HG02588 (cell line): ENCODE measurements around the gene CHAF1A.
A peak's percentile ranks its signal among the peaks of the same experiment; 100 is the strongest.

ENCODE experiments used
- ATAC-seq: cut with Tn5 transposase; IDR thresholded peaks from one replicate; pipeline ENCODE4 v1.9.1; 2021; ENCODE audit warnings: mild to moderate bottlenecking, moderate library complexity; ENCODE audit not compliant: unreplicated experiment

The CHAF1A gene

GRCh38 chr19:4378886-4379285 is 23.6 kb upstream of the CHAF1A start:
- ATAC-seq = no peak

DNA sequence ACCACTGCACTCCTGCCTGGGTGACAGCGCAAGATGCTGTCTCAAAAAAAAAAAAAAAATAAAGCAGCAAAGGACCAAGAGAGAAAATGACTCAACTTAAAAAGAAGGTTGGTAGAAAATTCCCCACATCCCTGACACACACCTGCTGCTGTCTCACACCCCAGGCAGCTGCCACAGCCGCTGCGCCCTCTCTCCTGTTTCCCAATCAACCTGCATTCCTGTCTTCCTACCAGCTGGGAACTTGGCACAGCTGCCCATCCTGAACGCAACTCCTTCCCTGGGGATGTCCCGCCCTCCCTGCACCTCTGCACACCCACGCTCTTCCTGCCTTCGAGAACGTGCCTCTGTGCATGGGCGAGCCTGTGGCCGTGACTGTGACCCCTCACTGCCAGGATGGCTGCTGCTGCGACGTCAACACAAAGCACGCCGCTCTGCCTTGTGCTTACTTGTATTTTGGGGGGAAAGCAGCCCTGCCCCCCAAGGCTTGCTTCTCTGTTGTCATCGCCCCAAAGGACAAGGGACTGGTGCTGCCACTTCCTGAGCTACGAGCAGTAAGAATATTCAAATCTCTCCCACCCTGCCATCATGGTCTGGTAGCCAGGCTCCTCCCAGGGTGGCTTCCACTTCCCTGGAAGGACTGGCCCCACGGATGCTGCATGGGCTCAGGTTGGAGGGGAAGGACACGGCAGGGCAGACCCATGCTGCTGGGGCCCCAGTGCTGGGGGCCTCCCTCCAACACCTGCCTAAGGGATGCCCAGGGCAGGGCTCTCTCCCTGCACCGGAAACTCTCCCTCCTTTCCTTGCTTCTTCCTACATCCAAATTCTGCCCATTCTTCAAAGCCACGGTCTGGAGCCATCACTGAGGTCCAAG is 22.8 kb upstream of the CHAF1A start:
- no peak for ATAC-seq

DNA sequence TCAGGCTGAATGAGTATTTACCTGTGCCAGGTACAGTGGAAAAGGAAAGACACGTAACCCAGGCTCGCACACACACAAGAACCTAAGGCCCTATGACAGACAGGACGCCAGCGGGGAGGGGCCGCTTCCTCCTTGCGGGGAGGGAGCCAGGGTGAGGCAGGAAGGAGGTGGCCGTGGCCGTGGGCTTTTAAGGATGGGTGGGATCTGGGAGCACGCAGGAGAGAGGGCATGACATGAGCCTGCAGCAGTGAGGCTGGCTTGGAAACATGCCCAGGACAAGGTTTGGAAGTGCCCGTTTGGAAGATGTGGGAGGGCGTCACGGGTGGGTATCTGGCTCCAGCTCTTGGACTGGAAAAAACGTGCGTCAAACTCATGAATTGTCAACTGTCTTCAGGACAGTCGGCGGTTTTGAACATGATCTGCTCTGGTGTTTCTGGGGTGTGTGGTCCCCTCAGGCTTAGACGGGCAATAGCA is 22.1 kb upstream of the CHAF1A start:
- ATAC-seq = no peak

- no peak for ATAC-seq
Observed at GRCh38 chr19:4385291-4386040, 17.0 kb upstream of the CHAF1A start.

DNA sequence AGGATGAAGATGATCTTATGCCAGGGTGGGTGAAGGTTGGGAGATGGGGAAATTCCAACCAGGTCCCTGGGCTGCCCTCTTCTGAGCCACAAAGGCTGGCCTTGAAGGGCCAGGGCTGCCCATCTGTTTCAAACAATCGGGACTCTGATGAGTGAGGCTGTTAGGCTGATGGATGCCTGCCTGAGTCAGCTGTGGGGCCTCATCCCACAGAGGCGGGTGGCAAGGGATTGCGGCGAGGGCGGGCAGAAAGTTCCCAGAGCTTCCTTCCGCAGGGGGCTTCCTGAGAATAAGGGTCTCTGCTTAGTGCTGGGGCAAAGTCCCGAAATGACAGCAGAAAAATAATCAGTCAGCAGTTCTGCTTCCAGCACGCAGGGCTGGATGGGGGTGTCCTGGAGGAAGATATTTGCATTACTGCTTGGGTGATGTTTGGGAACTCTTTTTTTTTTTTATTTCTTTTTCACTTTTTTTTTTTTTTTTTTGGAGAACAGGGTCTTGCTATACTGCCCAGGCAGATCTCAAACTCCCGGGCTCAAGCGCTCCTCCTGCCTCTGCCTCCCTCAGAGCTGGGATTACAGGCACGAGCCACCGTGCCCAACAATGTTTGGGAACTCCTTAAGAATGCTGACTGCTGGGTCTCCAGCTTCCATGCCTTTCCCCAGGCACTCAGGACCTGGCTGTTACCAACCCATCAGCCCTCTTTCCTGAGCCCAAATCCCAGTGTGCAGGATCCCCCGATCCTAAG is 16.2 kb upstream of the CHAF1A start:
- ATAC-seq = no peak

DNA sequence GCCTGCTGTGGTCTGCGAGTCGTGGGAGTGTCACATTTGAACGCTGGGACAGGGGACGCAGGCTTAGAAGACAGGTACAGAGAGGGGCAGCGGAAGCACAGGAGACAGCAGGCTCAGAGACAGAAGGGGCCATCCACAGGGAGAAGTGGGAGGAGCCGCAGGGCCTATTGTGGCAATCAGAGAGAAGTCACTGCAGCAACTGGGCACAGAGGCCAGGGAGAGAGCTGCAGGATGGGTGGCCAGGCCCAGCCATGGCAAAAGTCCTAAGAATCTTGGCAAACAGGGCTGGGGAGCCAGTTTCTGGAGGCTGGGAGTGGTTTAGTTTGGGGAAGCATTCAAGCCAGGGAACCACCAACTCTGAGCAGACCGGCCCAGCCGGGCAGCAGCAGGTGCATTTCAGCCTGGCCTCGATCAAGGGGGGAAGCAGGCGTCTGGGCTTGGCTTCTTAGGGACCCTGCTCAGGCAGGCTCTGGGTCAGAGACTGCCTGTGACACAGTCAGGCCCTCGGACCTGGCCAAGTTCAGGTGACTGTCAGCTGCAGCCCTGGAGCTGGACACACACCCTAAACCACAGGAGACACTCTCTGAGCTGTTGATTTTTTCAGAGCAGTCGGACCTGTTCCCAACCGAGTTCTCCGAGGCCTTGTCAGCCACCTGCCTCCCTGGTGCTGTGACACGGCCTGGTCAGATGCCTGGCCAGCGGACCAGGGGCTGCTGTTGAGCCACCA is 13.9 kb upstream of the CHAF1A start:
- no peak for ATAC-seq

DNA sequence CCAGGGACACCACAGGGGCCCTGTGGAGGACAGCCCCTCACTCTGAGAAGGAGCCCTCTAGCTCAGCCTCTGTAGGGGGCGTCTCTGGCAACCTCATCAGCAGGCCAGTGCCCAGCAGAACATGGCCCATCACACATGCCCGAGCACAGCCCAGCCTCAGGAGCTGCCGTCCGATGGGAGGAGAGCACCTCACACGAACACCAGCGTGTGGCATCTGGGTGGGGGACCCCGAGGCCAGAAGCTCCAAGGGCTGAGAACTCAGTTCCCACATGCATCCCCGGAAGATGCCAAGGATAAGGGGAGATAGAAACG is 13.4 kb upstream of the CHAF1A start:
- no peak for ATAC-seq

- no peak for ATAC-seq
Observed at GRCh38 chr19:4389511-4390016, 12.9 kb upstream of the CHAF1A start.

- ATAC-seq = no peak
Observed at GRCh38 chr19:4390017-4390566, 12.3 kb upstream of the CHAF1A start.

DNA sequence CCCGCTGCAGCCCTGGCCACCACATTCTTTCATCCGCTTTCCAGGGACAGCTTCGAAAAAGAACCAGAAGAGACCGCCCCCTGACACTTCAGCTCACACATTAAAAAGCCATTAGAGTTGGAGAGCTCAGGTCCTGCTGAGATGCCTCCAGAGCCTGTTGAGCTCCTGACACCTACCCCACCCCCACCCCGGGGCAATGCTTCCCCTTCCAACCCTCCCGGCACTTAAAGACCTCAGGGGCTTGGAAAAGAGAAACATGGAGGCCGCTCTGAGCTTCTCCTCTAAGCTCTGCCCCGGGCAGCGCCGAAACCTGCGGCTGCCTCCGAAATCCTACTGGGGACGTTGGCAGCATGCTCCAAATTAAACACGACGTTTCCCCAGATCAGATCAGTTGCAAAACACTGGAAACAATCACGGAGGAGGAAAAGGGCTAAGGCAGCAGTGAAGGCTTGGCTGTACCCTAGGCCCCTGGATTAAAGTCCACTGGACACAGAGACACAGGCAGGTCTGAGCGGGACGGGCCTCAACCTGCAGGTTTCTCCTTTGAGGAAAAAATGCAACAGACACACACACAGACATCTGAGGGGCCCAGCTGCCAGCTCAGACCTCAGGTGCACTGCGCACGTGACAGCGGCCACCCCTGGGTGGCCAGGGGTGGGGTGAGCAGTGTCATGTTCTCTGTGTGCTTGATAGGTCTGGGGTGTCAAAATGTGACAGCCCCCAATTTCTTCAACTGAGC is 11.7 kb upstream of the CHAF1A start:
- ATAC-seq = no peak

DNA sequence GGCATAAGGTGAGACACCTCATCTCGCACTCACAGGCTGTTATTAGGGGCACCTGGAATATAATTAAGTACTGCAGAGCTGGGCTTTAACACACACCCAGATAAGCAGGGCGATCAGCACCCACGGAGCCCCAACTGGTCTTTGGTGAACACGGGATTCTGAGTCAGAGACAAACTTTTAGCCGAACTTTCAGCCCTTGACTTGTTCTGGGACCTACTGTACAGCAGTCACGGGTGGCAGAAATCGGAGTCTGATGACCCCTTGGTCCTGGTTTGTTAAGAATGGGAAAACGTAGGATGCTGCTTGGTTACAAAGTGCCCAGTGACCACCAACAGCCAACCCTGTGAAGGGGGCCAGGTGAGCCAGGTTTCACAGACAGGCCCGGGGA is 11.1 kb upstream of the CHAF1A start:
- no peak for ATAC-seq

DNA sequence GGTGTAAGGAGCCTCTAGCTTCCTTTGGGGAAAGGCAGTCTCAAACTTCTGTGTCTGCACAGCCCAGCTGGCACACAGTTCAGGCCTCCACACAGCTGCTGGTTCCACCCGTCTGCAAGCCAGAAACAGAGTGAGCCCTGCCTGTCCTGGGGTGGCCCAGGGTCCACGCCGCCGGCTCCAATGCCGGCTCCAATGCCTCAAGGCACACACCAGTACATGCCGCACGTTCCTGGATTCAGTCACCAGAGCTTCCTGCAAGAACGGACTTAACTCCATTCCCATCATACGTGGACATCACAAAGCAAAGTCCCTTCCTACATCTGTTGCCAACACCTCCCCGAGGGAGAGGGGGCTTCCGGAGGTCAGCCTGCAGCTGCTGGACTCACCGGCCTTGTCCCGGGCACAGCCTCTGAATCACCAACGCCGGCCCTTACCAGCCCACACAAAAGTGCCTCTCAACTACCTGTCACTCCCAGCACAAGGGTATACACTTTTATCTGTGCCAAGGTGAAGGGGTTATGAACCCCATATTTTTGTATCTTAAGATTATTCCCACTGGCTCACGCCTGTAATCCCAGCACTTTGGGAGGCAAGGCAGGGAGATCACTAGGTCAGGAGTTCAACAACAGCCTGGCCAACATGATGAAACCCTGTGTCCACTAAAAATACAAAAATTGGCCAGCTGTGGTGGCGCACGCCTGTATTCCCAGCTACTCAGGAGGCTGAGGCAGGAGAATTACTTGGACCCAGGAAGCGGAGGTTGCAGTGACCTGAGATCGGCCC is 10.5 kb upstream of the CHAF1A start:
- ATAC-seq = no peak

GRCh38 chr19:4393947-4394590 is 8.4 kb upstream of the CHAF1A start:
- ATAC-seq = no peak

- no peak for ATAC-seq
Observed at GRCh38 chr19:4396949-4397783, 5.3 kb upstream of the CHAF1A start.

DNA sequence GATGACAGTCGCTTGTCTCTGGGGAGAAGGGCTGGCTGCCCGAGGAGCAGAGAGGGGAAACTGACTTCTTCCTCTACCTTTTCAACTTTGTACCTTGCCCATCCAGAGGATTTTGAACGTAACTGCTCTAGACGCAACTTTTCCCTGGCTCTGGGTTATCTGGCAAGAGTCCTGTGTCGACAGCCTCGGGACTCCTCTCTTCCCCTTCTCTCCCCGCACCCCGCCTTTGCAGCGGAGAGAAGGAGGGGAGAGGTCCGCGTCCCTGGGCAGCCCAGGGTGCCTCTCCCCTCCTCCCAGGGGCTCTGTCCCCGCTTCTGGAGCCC is 2.7 kb upstream of the CHAF1A start:
- ATAC-seq = no peak

GRCh38 chr19:4400135-4400936 is 2.1 kb upstream of the CHAF1A start, which contains the start of gene SH3GL1:
Gene SH3GL1, minus strand, starts transcription at chr19:4400547. Its CDS starts 179 bp downstream, at chr19:4400368.
- ATAC-seq = peak; percentile 55

DNA sequence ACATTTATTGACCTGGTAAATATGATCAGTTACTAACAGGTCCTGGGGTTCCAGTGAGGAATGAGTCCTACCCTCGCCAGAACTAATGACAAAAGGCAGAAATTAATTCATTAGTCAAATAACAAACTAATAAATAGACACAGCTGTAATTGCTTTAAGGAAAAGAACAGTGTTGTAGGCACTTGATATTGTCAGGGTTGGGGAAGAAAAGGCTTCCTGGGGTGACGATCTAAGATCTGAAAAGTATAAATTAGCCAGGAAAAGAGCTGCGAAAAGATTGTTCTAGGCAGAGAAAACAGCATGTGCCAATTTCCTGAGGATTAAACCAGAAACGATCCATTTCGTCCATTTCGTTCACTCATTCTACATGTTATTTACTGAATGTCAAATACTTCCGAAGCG is 670 bp upstream of the CHAF1A start:
- ATAC-seq = no peak
